HG03575 (cell line): ENCODE measurements around the gene GATA5.
"Not testable (repeated sequence)": the region's sequence is repeated elsewhere in the genome, so short reads cannot be mapped to it uniquely, and the experiment has no call there.

Experiments
- ATAC-seq: cut with Tn5 transposase; IDR thresholded peaks from one replicate; pipeline ENCODE4 v1.9.1; 2021; ENCODE audit not compliant: unreplicated experiment, insufficient number of reproducible peaks, low FRiP score; ENCODE audit errors: extremely low read depth

The GATA5 gene

GRCh38 chr20:62490783-62491182, 15.0 kb upstream of the GATA5 start:
- not testable (repeated sequence) for ATAC-seq

DNA sequence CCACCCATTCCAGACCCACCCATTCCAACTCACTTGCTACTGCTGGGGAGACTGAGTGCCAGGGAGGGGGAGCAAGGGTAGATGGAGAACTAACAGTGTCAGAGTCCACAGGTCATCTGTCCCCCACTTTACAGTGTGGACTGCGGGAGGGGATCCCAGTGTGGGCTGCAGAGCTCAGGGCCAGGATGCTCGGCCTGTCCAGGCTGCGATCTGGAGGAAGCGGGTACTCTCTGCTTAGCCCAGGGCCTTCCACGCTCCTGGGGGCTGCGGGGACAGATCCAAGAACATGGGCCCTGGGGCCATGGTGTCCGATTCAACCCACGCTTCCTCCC, 14.1 kb upstream of the GATA5 start:
- ATAC-seq = no peak

GRCh38 chr20:62489186-62489931, 13.6 kb upstream of the GATA5 start:
- ATAC-seq = no peak

DNA sequence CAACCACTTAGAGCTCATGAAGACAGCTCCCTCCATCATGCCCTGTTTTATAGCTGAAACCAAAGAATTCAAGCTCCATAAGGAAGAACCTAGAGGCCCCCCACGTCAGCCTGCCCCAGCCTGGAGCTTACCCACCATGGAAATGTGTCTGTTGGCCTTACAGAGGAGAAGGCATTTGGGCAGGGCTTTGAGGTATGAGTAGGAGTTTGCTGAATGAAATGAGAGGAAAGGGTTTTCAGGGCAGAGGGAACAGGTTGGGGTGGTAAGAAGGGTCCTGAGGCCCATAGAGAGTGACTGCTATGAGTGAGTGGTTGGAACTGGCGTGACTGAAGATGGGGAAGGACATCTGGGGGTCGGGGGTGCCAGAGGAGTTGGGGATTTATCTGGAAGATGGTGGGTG, 12.7 kb upstream of the GATA5 start:
- no peak for ATAC-seq

DNA sequence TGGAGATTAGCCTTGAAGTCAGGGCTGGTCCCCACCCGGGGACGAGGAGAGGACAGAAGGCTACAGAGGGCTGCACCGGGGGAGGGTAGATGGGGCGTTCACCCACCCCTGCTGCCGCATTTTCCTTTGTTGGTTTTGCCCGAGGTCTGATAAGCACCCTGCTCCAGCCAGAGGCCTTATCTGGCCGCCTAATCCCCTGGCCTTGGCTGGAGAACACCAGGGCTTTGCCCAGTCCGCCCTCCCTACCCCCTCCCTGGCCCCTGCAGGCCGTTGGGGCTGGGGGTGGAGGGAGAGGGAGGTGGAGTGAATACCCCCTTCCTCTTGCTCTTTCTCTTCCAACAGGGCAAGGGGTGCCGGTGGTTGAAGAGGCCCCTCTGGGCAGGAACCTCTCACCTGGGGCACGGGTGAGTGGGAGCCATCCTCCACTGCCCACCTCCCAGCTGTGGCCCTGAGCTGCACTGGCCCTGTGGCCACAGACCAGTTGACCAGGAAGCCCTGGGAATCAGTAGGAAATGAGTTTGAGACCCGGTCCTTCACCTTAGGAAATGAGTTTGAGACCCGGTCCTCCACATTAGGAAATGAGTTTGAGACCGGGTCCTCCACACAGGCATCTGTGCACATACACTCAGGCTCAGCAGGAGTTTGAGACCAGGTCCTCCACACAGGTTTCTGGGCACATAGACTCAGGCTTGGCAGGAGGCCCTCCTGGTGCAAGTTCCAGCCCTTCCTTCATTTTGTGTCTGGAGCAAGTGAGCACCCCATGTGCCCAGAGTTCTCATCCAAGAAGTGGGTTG, 12.0 kb upstream of the GATA5 start:
- ATAC-seq = no peak

DNA sequence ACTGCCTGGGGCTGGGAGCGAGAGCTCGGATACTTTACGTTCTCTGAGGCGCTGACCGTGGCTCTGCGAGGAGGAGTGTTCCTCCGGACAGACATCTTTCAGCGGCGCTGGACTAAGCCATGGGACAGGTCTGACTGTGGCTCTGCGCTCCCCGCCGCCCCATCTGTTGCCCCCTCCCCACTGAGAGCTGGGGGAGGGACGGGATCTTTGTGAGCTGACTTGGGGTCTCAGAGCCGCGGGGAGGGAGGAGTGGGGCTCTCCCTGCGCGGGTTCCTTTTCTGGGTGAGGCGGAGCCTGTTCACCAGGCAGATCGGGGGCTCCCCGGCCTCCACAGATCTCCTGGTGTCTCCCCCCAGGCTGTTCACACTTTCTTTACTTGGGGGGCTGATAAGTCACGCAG, 11.3 kb upstream of the GATA5 start:
- no peak for ATAC-seq

GRCh38 chr20:62486484-62486883, 10.7 kb upstream of the GATA5 start:
- no peak for ATAC-seq

GRCh38 chr20:62485701-62486089, 9.9 kb upstream of the GATA5 start:
- ATAC-seq = no peak

DNA sequence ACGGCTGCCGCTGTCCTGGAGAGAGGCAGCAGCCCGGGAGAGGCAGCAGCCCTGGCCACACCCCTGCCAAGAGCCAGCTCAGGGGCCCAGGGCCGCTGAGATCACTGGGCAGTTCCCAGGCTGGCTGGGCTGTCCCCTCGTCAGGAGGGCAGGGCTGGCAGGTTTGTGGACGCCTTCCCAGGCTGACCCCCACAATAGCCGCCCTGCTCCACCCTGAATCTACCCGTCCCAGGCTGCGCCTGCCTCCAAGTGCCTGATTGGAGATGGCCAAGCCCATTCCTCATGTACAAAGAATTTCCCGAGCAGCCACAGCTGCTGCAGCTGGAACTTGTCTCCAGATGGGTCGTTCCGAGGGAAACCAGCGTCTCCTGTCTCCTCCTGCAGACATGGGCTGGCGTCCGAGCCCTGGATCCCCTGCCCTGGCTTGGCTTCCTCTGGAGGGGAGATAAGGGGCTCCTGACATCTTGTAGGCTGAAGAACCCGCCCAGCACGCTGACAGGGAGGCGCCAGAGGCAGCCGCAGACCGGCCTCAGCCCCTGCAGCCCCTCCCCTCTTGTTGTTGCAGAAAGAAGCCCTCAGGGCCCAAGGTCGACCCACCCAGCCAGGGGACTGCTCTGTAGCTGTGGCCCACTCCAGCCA, 9.4 kb upstream of the GATA5 start:
- ATAC-seq = no peak

DNA sequence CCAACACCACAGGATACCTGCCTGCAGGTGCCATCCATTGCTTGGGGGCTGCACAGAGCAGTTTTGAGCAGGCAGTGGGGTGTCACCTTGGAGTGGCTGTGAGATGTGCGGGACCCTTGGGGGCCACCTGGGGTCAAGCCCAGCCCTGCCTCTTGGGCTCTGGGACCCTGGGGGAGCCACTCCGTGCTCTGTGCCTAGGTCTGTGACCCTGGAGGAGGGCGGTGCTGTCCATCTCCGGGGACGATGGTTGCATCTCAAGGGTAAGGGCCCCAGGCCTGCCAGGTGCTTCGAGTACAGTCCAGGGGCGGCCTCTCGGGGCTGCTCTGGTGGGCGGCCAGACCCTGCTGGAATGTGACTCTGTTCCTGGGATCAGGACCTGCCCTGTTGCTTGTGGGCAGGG, 8.7 kb upstream of the GATA5 start:
- ATAC-seq = no peak

DNA sequence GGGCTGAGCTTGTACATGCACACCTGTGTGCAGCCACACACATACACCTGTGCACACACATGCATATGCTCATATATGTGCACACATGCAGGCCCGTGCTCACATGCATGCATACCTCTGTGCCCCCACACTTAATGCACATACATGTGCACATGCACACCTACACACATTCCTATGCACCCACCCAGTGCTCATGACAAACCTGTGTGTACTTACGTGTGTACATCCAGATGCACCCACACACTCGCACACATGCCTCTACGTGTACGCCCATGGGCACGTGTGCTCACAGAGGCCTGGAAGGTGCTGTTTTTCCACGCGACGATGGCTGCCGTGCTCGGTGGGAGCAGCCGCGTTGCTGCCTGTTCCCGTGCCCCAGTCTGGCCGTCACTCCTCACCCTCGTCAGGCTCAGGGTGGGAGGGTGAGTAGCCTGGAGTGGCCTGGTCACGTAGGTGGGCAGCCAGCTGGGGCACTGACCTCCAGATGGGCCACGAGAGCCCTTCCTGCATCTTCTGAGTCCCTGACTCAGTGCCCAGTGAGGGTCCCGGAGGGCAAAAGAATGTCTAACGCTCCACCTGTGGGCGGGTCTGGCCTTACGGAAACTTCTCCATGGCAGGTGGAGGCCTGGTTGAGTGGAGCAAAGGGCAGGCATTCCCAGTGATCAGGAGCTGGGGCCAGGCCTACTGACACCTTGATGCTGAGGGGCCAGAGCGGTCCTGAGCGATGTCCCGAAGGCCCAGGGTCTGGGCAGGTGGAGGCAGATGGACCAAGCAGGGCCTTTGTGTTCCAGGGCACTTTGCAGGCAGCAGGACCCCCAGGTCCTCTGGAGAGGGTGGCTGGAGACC, 8.0 kb upstream of the GATA5 start:
- ATAC-seq = no peak

DNA sequence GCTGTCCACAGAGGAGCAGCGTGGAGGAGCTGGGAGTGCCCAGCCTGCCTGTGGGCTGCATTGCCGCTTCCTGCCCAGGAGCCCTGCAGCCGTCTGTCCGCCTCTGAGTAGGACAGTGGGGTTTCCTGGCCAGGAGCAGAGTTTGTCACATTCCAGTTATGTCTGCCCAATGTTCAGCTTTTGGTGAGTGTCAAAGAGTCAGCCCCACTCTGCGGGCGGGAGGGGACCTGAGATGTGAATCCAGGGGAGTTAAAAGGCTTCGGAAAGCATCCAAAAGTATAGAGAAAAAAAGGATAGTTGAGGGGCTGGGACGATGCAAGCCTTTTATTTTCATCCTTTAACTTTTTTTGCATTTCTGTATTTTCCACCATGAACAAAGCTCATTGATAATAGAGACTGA, 7.2 kb upstream of the GATA5 start:
- no peak for ATAC-seq

DNA sequence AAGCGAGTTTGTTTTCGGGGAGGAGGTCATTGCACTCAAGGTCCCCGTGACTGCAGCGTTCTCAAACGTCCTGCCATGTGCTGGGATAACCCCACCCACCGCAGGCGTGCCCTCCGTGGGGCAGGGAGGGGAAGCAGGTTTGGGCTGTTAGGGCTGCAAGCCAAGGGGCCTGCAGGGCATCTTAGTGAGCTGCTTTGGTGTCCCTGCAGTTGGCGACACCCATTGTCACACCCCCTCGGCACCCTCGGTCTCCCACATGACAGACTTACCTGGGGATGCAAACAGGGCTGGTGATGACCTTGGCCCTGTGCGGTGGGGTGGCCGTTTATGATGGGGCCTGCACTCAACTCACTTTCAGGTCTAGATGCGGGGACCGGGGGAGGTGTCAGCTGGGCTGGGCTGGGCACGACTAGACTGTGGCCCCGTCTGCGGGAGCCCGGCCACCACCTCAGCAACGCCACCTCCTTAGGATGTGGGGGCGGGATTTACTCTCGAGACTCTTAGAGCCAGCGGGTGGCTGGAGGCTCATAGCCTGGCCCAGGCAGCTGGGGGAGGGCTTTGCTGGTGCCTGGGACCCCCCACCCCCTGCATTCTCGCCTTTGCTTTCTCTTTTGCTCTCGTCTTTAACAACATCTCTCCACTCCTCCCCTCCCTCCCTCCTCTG, 6.5 kb upstream of the GATA5 start:
- ATAC-seq = no peak

DNA sequence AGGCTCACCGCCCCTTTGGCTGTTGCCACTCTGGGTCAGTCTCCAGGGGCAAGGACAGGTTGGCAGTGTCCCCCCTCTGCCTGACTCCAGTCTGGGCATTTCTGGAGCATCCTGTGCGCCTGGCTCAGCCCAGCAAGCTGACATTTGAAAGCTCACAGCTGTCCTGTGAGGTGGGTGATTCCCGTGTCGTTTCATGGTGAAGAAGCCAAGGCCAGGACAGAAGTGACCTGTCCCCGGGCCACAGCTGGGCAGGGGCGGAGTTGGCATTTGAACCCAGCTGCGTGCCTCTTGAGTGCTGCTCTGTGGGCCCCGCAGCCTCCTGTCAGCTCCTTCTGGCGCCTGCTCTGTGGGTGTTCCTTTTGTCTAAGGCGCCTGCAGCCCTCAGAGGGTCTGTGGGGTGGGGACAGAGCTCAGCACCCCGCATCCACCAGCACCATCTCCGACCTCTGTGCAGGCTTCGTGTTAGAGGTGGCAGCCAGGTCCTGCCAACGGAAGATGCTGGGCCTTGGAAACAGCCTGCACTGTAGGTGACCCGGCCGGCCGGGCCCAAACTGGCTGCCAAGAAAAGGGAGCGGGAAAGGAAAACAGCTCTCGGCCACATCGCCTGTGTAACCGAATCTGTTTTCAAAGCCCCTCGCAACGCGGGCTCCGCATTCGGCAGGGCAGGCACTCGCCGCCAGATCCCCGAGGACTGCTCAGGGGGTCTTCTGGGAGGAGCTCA, 5.8 kb upstream of the GATA5 start:
- ATAC-seq = no peak

DNA sequence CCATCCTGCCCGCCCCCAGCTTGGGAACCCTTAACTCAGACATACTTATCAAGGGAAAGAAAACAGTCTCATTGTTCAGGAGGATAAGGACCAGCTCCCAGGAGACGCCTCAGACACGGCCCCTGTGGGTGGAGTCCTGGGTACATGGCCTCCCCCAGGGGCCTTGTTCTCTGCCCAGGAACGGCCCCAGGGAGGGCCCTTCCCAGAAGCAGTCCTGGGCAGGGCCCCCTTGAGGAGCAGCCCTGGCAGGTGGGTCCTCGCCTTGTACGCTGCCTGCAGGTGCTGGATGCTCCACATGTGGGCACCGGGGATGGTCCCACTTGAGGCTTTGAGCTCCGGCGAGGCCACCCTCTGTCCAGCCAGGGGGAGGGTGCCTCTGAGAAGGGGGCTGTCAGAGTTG, 4.5 kb upstream of the GATA5 start:
- no peak for ATAC-seq

DNA sequence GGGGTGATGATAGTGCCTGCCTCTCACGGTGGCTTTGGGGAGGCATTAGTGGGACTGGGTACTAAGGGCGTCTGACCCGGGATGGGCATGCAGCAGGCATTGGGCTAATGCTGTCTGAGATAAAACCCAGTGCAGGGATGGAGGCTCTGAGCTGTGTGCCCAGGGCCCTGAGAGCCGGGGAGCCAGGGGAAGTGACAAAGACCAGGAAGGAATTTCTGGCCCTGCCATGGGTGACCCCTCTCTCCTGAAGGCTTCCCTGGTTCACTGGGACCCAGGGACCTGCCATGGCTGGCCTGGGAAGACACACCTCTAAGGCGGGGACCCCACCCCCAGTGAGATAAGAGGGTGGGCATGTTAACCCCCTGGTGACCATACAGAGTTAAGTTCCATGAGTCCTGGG, 3.9 kb upstream of the GATA5 start:
- ATAC-seq = no peak

DNA sequence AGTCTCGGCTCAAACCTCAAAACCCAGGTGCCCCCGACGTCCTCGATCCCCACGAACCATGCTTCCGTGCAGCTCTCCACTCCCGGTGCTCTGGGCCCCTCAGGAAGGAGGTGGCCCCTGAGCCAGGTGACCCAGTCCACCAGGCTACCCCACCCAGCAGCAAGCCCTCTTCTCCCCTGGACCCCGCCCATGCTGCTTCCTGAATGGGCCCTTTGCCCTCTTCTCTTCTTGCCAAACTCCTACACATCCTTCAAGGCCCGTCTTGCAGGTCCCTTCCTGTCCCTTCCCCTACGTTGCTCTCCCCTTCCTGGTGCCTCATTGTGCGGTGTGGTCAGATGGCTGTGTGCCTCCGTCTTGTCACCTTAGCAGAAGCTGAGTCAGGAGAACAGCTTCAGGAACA, 3.4 kb upstream of the GATA5 start:
- ATAC-seq = no peak

- no peak for ATAC-seq
These were observed 2.1 kb upstream of the GATA5 start for GRCh38 chr20:62477669-62478455.
